Liver (tissue), 3 donors: ENCODE measurements around the gene SH2D3A.

Experiments
- EGR1 ChIP-seq, 2 donors: IDR thresholded peaks; 2 replicates each; pipeline ENCODE4 v1.6.1; 2016 to 2018; ENCODE audit warnings: antibody characterized with exemption in 2 of 2, low read depth in 2 of 2
- GABPA ChIP-seq, 2 donors: IDR thresholded peaks in 1 of 2; conservative IDR thresholded peaks in 1 of 2; 2 replicates each; pipeline ENCODE4 v1.6.1; 2016; ENCODE audit warnings: antibody characterized with exemption in 2 of 2, mild to moderate bottlenecking in 1 of 2, moderate library complexity in 1 of 2
- JUND ChIP-seq, 2 donors: IDR thresholded peaks; 2 replicates each; pipeline ENCODE4 v1.6.1; 2016; ENCODE audit warnings: antibody characterized with exemption in 2 of 2
- MAX ChIP-seq: IDR thresholded peaks from 2 replicates; pipeline ENCODE4 v1.6.1; 2016; ENCODE audit warnings: antibody characterized with exemption
- NR2F2 ChIP-seq: IDR thresholded peaks from 2 replicates; pipeline ENCODE4 v1.6.1; 2016; ENCODE audit warnings: antibody characterized with exemption
- RAD21 ChIP-seq, 2 donors: IDR thresholded peaks; 2 replicates each; pipeline ENCODE4 v1.6.1; 2016; ENCODE audit warnings: antibody characterized with exemption in 2 of 2, mild to moderate bottlenecking in 2 of 2
- TAF1 ChIP-seq: conservative IDR thresholded peaks from 2 replicates; pipeline ENCODE4 v1.6.1; 2016; ENCODE audit warnings: antibody characterized with exemption, mild to moderate bottlenecking
- YY1 ChIP-seq: IDR thresholded peaks from 2 replicates; pipeline ENCODE4 v1.6.1; 2016; ENCODE audit warnings: antibody characterized with exemption, mild to moderate bottlenecking
- TF ChIP-seq, protein P1 (sequence below): fragments of 150-350 bp; IDR thresholded peaks from 2 replicates; pipeline ENCODE4 v1.5.1; 2017; ENCODE audit warnings: improper control_type of control experiment, low read depth, low read length; ENCODE audit not compliant: missing input control
- TF ChIP-seq, protein P2 (sequence below): IDR thresholded peaks from 2 replicates; pipeline ENCODE4 v1.6.1; 2016; ENCODE audit warnings: antibody characterized with exemption
- donor health status: healthy.
- donor health status: healthy.

GRCh38 chr19:6811906-6812305 is 44.7 kb upstream of the SH2D3A start:
- TF ChIP-seq, protein P1, sequence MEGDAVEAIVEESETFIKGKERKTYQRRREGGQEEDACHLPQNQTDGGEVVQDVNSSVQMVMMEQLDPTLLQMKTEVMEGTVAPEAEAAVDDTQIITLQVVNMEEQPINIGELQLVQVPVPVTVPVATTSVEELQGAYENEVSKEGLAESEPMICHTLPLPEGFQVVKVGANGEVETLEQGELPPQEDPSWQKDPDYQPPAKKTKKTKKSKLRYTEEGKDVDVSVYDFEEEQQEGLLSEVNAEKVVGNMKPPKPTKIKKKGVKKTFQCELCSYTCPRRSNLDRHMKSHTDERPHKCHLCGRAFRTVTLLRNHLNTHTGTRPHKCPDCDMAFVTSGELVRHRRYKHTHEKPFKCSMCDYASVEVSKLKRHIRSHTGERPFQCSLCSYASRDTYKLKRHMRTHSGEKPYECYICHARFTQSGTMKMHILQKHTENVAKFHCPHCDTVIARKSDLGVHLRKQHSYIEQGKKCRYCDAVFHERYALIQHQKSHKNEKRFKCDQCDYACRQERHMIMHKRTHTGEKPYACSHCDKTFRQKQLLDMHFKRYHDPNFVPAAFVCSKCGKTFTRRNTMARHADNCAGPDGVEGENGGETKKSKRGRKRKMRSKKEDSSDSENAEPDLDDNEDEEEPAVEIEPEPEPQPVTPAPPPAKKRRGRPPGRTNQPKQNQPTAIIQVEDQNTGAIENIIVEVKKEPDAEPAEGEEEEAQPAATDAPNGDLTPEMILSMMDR = no peak
- TF ChIP-seq TAF1 (no peak), RAD21 (IDR thresholded peaks at IDR 0.05) (no peak), YY1 (peak; percentile 58), MAX (no peak), JUND (IDR thresholded peaks at IDR 0.05) (no peak), EGR1 (IDR thresholded peaks at IDR 0.05; ENCODE audit: low read depth in 2 of 2) (no peak), NR2F2 (no peak), GABPA (IDR thresholded peaks at IDR 0.05 in 1 of 2, conservative IDR thresholded peaks at IDR 0.05 in 1 of 2) (no peak)
- TF ChIP-seq, protein P2, sequence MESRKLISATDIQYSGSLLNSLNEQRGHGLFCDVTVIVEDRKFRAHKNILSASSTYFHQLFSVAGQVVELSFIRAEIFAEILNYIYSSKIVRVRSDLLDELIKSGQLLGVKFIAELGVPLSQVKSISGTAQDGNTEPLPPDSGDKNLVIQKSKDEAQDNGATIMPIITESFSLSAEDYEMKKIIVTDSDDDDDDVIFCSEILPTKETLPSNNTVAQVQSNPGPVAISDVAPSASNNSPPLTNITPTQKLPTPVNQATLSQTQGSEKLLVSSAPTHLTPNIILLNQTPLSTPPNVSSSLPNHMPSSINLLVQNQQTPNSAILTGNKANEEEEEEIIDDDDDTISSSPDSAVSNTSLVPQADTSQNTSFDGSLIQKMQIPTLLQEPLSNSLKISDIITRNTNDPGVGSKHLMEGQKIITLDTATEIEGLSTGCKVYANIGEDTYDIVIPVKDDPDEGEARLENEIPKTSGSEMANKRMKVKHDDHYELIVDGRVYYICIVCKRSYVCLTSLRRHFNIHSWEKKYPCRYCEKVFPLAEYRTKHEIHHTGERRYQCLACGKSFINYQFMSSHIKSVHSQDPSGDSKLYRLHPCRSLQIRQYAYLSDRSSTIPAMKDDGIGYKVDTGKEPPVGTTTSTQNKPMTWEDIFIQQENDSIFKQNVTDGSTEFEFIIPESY = no peak
